KMS-11 (cell line): ENCODE measurements around the gene CALD1.

Experiments
- H2AFZ ChIP-seq: fragments of 200-600 bp; sonication (generic); 2 replicates; pipeline ENCODE4 v1.6.1; 2016; ENCODE audit warnings: antibody characterized with exemption, mixed run types, low read depth
- H3K27ac ChIP-seq: fragments of 200-600 bp; sonication (generic); 2 replicates; pipeline ENCODE4 v1.6.1; 2016; ENCODE audit warnings: mild to moderate bottlenecking, mixed run types
- H3K27me3 ChIP-seq: fragments of 200-600 bp; sonication (generic); 2 replicates; pipeline ENCODE4 v1.6.1; 2017; ENCODE audit warnings: mild to moderate bottlenecking, low read depth, mixed run types, moderate library complexity; ENCODE audit not compliant: insufficient read depth
- H3K36me3 ChIP-seq: fragments of 200-600 bp; sonication (generic); 2 replicates; pipeline ENCODE4 v1.6.1; 2017; ENCODE audit warnings: mild to moderate bottlenecking, mixed run types; ENCODE audit not compliant: insufficient read depth
- H3K4me1 ChIP-seq: fragments of 200-600 bp; sonication (generic); 2 replicates; pipeline ENCODE4 v1.6.1; 2016; ENCODE audit warnings: mild to moderate bottlenecking, low read depth, mixed run types; ENCODE audit not compliant: poor library complexity, severe bottlenecking
- H3K4me2 ChIP-seq: fragments of 200-600 bp; sonication (generic); 2 replicates; pipeline ENCODE4 v1.7.0; 2016; ENCODE audit warnings: mild to moderate bottlenecking, mixed run types
- H3K4me3 ChIP-seq: fragments of 200-600 bp; sonication (generic); IDR thresholded peaks from 2 replicates; pipeline ENCODE4 v1.6.1; 2017; ENCODE audit warnings: low read depth, low read length, mixed read lengths; ENCODE audit not compliant: insufficient read depth
- H3K79me2 ChIP-seq: fragments of 200-600 bp; sonication (generic); 2 replicates; pipeline ENCODE4 v1.6.1; 2016; ENCODE audit warnings: low read depth, mixed run types; ENCODE audit not compliant: insufficient read depth
- H3K9ac ChIP-seq: fragments of 200-600 bp; sonication (generic); 2 replicates; pipeline ENCODE4 v1.6.1; 2016; ENCODE audit warnings: mild to moderate bottlenecking, mixed run types
- H4K20me1 ChIP-seq: fragments of 200-600 bp; sonication (generic); 2 replicates; pipeline ENCODE4 v1.6.1; 2016; ENCODE audit warnings: mild to moderate bottlenecking, mixed run types; ENCODE audit not compliant: insufficient read depth
- TF ChIP-seq, protein P1 (sequence below): fragments of 200-600 bp; sonication (generic); conservative IDR thresholded peaks from 2 replicates; pipeline ENCODE4 v1.6.1; 2017; ENCODE audit warnings: low read depth, mild to moderate bottlenecking, antibody characterized with exemption, low read length, moderate library complexity, mixed read lengths

CALD1 gene, protein sequence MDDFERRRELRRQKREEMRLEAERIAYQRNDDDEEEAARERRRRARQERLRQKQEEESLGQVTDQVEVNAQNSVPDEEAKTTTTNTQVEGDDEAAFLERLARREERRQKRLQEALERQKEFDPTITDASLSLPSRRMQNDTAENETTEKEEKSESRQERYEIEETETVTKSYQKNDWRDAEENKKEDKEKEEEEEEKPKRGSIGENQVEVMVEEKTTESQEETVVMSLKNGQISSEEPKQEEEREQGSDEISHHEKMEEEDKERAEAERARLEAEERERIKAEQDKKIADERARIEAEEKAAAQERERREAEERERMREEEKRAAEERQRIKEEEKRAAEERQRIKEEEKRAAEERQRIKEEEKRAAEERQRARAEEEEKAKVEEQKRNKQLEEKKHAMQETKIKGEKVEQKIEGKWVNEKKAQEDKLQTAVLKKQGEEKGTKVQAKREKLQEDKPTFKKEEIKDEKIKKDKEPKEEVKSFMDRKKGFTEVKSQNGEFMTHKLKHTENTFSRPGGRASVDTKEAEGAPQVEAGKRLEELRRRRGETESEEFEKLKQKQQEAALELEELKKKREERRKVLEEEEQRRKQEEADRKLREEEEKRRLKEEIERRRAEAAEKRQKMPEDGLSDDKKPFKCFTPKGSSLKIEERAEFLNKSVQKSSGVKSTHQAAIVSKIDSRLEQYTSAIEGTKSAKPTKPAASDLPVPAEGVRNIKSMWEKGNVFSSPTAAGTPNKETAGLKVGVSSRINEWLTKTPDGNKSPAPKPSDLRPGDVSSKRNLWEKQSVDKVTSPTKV

DNA sequence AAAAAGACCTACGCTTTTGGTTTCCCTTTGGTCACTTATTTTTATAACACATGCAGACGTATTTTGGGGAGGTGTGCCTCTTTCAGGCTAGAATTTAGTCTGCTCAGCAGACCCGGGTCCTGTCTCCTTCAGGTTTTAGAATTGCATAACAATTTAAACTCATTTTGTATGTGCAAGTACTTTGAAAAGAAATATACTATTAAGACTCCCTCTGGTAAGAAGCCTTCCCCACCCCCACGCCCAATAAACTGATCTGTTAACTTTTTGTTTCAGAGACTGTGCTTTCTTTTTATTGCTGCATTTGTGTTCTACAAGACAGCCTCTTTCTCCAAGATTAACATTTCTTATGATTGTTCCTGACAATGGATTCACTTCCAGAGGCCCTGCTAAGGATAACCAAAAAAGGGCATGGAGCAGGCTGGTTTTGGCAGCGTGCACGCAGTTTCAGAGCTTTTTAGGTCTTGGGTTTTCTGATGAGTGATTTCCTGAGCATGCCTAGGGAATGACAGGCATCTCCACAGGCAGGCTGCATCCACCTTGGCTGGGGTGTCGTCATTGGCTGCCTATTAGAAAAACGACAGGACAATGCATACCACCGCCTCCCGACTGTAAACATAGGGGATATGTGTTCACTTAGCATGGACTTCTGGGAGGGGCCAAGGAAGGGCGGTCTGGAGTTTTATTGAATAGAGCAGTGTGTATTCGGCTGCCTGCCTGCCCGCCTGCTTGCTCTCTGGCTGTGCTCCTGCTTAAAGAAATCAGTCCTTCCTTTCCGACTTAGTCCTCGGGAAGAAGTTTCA lies at the start of gene CALD1:
Gene CALD1 (plus strand): TSS at position 694 of the 800 bp plus-strand sequence. CDS start 88,100 bp downstream, outside the sequence.
- no peak within 1 kb of the TSS for H3K4me3 ChIP-seq

GRCh38 chr7:134729895-134730294 lies 49.5 kb upstream of the CALD1 start:
- Histone ChIP-seq H2AFZ (no peak overlapping the region), H4K20me1 (no peaks in the 10 kb centered on the region), H3K36me3 (no peaks in the 10 kb centered on the region), H3K4me1 (peaks cover 13% of the 10 kb centered on the region), H3K27ac (no peak overlapping the region), H3K4me3 (no peak overlapping the region), H3K27me3 (no peaks in the 10 kb centered on the region), H3K9ac (no peak overlapping the region), H3K79me2 (no peaks in the 10 kb centered on the region), H3K4me2 (no peak overlapping the region)
- TF ChIP-seq, protein P1, sequence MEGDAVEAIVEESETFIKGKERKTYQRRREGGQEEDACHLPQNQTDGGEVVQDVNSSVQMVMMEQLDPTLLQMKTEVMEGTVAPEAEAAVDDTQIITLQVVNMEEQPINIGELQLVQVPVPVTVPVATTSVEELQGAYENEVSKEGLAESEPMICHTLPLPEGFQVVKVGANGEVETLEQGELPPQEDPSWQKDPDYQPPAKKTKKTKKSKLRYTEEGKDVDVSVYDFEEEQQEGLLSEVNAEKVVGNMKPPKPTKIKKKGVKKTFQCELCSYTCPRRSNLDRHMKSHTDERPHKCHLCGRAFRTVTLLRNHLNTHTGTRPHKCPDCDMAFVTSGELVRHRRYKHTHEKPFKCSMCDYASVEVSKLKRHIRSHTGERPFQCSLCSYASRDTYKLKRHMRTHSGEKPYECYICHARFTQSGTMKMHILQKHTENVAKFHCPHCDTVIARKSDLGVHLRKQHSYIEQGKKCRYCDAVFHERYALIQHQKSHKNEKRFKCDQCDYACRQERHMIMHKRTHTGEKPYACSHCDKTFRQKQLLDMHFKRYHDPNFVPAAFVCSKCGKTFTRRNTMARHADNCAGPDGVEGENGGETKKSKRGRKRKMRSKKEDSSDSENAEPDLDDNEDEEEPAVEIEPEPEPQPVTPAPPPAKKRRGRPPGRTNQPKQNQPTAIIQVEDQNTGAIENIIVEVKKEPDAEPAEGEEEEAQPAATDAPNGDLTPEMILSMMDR: no peak

More for the DNA sequence above, at the start of gene CALD1:
- Histone ChIP-seq H3K27ac (no peak within 1 kb of the TSS), H3K9ac (no peak within 1 kb of the TSS), H3K36me3 (no peaks in the 10 kb centered on the region), H3K4me2 (no peak within 1 kb of the TSS), H3K79me2 (no peaks in the 10 kb centered on the region), H3K27me3 (no peaks in the 10 kb centered on the region), H4K20me1 (no peaks in the 10 kb centered on the region), H3K4me1 (no peaks in the 10 kb centered on the region), H2AFZ (no peak within 1 kb of the TSS)
- TF ChIP-seq, protein P1: no peak

GRCh38 chr7:134730411-134730829 lies 49.0 kb upstream of the CALD1 start:
- Histone ChIP-seq H4K20me1 (no peaks in the 10 kb centered on the region), H3K36me3 (no peaks in the 10 kb centered on the region), H3K79me2 (no peaks in the 10 kb centered on the region), H3K4me3 (no peak overlapping the region), H3K4me1 (peaks cover 13% of the 10 kb centered on the region), H2AFZ (no peak overlapping the region), H3K4me2 (no peak overlapping the region), H3K27ac (no peak overlapping the region), H3K9ac (no peak overlapping the region), H3K27me3 (no peaks in the 10 kb centered on the region)
- TF ChIP-seq, protein P1: no peak

GRCh38 chr7:134731616-134732015 lies 47.8 kb upstream of the CALD1 start:
- no peak overlapping the region for H3K4me3 ChIP-seq
- TF ChIP-seq, protein P1: no peak
- H2AFZ ChIP-seq: peak overlapping the region; percentile 8; the same call in 1 of the 2 replicates
- no peaks in the 10 kb centered on the region for H3K27me3 ChIP-seq
- H3K4me2 ChIP-seq: peak overlapping the region; percentile 4; the same call in 1 of the 2 replicates
- no peaks in the 10 kb centered on the region for H3K36me3 ChIP-seq
- no peaks in the 10 kb centered on the region for H3K79me2 ChIP-seq
- H3K27ac ChIP-seq: peak overlapping the region; percentile 1; the same call in 1 of the 2 replicates
- peaks cover 13% of the 10 kb centered on the region for H3K4me1 ChIP-seq
- H3K9ac ChIP-seq: no peak overlapping the region
- H4K20me1 ChIP-seq: no peaks in the 10 kb centered on the region
